CD4-positive, alpha-beta memory T cell (primary cell): ENCODE results near the gene RGL4. TPM values are rescaled to one million over a fixed set of nuclear protein-coding genes. Genes with fewer than 3 reads are reported as not detected.

Experiments
- CTCF ChIA-PET: fragments of 350-600 bp; sonication (Branson Sonifier 250); formaldehyde crosslinking; loops from one replicate; lab custom pipeline; 2021; ENCODE audit warnings: inconsistent platforms; ENCODE audit not compliant: partially characterized antibody; lab: Charles Lee
- POLR2A ChIA-PET: fragments of 350-600 bp; sonication (Branson Sonifier 250); formaldehyde crosslinking; loops from one replicate; lab custom pipeline; 2021; ENCODE audit not compliant: partially characterized antibody; lab: Charles Lee
- DNase-seq, 5 donors: peaks; one replicate each; pipeline versions ENCODE4 v3.0.0 to v3.0.0-alpha.2; 2020 to 2022; ENCODE audit warnings: mixed read lengths in 1 of 5
- H3K27ac ChIP-seq: one replicate; pipeline ENCODE4 v1.7.0; 2013; ENCODE audit warnings: low read depth, low read length
- H3K27me3 ChIP-seq: 2 replicates; pipeline ENCODE4 v1.7.0; 2013; ENCODE audit warnings: mild to moderate bottlenecking, low read length, moderate library complexity; ENCODE audit not compliant: insufficient read depth
- H3K36me3 ChIP-seq: 2 replicates; pipeline ENCODE4 v1.7.0; 2013; ENCODE audit warnings: mild to moderate bottlenecking, low read length, moderate library complexity; ENCODE audit not compliant: insufficient read depth
- H3K4me1 ChIP-seq: 2 replicates; pipeline ENCODE4 v1.7.0; 2013; ENCODE audit warnings: mild to moderate bottlenecking, low read length, moderate library complexity; ENCODE audit not compliant: insufficient read depth
- H3K4me3 ChIP-seq, 2 donors: one replicate each; pipeline ENCODE4 v1.7.0; 2013; ENCODE audit warnings: low read length in 2 of 2, mild to moderate bottlenecking in 1 of 2
- H3K9me3 ChIP-seq, 2 donors: one replicate each; pipeline ENCODE4 v1.7.0; 2013; ENCODE audit warnings: low read length in 2 of 2, control low read depth in 1 of 2; ENCODE audit not compliant: control insufficient read depth in 1 of 2
- H3K27ac Mint-ChIP-seq, 7 donors: one replicate each; pipeline ENCODE4 v1.8.0; 2020 to 2021; ENCODE audit warnings: mixed read lengths in 7 of 7, mild to moderate bottlenecking in 6 of 7, inconsistent platforms in 3 of 7, moderate library complexity in 3 of 7
- H3K27me3 Mint-ChIP-seq, 2 donors: one replicate each; pipeline ENCODE4 v1.8.0; 2020 to 2021; ENCODE audit warnings: mixed read lengths in 2 of 2
- H3K36me3 Mint-ChIP-seq, 2 donors: one replicate each; pipeline ENCODE4 v1.8.0; 2020 to 2021; ENCODE audit warnings: mixed read lengths in 2 of 2, inconsistent platforms in 1 of 2, mild to moderate bottlenecking in 1 of 2
- H3K4me1 Mint-ChIP-seq, 4 donors: one replicate each; pipeline ENCODE4 v1.8.0; 2020 to 2021; ENCODE audit warnings: mixed read lengths in 4 of 4, mild to moderate bottlenecking in 1 of 4
- H3K4me3 Mint-ChIP-seq, 8 donors: one replicate each; pipeline ENCODE4 v1.8.0; 2020 to 2021; ENCODE audit warnings: mixed read lengths in 8 of 8, mild to moderate bottlenecking in 7 of 8, moderate library complexity in 6 of 8, inconsistent platforms in 3 of 8
- H3K9me3 Mint-ChIP-seq, 8 donors: one replicate each; pipeline ENCODE4 v1.8.0; 2020 to 2021; ENCODE audit warnings: mixed read lengths in 8 of 8, mild to moderate bottlenecking in 5 of 8, inconsistent platforms in 3 of 8, moderate library complexity in 1 of 8
- intact Hi-C: fragments of 100-400 bp; cut with micrococcal nuclease; formaldehyde crosslinking; loops from one replicate; pipeline ENCODE4 v1.15.1; 2023
- polyA plus RNA-seq, 2 donors: library from polyadenylated mRNA; unstranded; fragments of 300-500 nt; fragmentation: Illumina TruSeq; gene quantifications; one replicate each; pipeline ENCODE4 v1.2.3, GENCODE V29; 2021
- total RNA-seq, 2 experiments: library from RNA; stranded (reverse); gene quantifications; one replicate each; pipeline ENCODE4 v1.2.3, GENCODE V29; 2021

The RGL4 gene
- total and polyA plus RNA-seq, 4 experiments from 2014 or later = 7.2 to 64.9 (median 34.1) TPM

- ChIA-PET POLR2A (no interaction called here), CTCF (no interaction called here)
- Mint-ChIP-seq H3K4me1 (peaks cover 4 to 20% (median 7%) of the 10 kb centered on the region in 4 donors), H3K27me3 (no peaks in the 10 kb centered on the region), H3K9me3 (no peaks in the 10 kb centered on the region), H3K4me3 (no peak overlapping the region), H3K36me3 (peaks cover 26 to 32% of the 10 kb centered on the region in 2 donors), H3K27ac (peak overlapping the region in 2 of 7 donors; percentile 32 to 82)
- DNase-seq = no peak
- H3K36me3 ChIP-seq = no peaks in the 10 kb centered on the region
- H3K4me1 ChIP-seq = peaks cover 4% of the 10 kb centered on the region
- no peak overlapping the region for H3K4me3 ChIP-seq
- no peak overlapping the region for H3K27ac ChIP-seq
- no peaks in the 10 kb centered on the region for H3K9me3 ChIP-seq
- intact Hi-C loops = no loop called here
- no peaks in the 10 kb centered on the region for H3K27me3 ChIP-seq
These were observed 9.6 kb upstream of the RGL4 start for GRCh38 chr22:23681026-23681809.

GRCh38 chr22:23682077-23682476 lies 8.7 kb upstream of the RGL4 start:
- Histone ChIP-seq H3K4me3 (no peak overlapping the region), H3K36me3 (no peaks in the 10 kb centered on the region)

GRCh38 chr22:23682827-23683355 lies 7.9 kb upstream of the RGL4 start:
- Histone ChIP-seq H3K36me3 (no peaks in the 10 kb centered on the region), H3K27ac (no peak overlapping the region), H3K27me3 (no peaks in the 10 kb centered on the region), H3K4me3 (no peak overlapping the region), H3K4me1 (no peaks in the 10 kb centered on the region), H3K9me3 (no peaks in the 10 kb centered on the region)
- peak overlapping the region in 3 of 7 donors; percentile 19 to 61 (median 25) for H3K27ac Mint-ChIP-seq
- POLR2A ChIA-PET = interaction anchor here (1.1 kb wide), 1 partner anchor 12 kb away, joined by 3 read pairs; no protein-coding TSS in a partner anchor
- peaks cover 0 to 8% (median 4%) of the 10 kb centered on the region in 4 donors for H3K4me1 Mint-ChIP-seq
- no peaks in the 10 kb centered on the region for H3K9me3 Mint-ChIP-seq
- no peak overlapping the region for H3K4me3 Mint-ChIP-seq
- intact Hi-C loops = no loop called here
- no peak for DNase-seq
- H3K27me3 Mint-ChIP-seq = no peaks in the 10 kb centered on the region
- peaks cover 26 to 32% of the 10 kb centered on the region in 2 donors for H3K36me3 Mint-ChIP-seq
- CTCF ChIA-PET = no interaction called here

More at GRCh38 chr22:23682077-23682476, 8.7 kb upstream of the RGL4 start:
- intact Hi-C loops = no loop called here
- Histone ChIP-seq H3K9me3 (no peaks in the 10 kb centered on the region), H3K27me3 (no peaks in the 10 kb centered on the region), H3K27ac (no peak overlapping the region), H3K4me1 (no peaks in the 10 kb centered on the region)
- H3K27ac Mint-ChIP-seq = peak overlapping the region in 2 of 7 donors; percentile 38 to 82
- H3K27me3 Mint-ChIP-seq = no peaks in the 10 kb centered on the region
- peaks cover 26 to 32% of the 10 kb centered on the region in 2 donors for H3K36me3 Mint-ChIP-seq
- H3K4me3 Mint-ChIP-seq = no peak overlapping the region
- H3K9me3 Mint-ChIP-seq = no peaks in the 10 kb centered on the region
- DNase-seq = no peak
- peaks cover 3 to 13% (median 8%) of the 10 kb centered on the region in 4 donors for H3K4me1 Mint-ChIP-seq
- ChIA-PET CTCF (no interaction called here), POLR2A (interaction anchor here (1.1 kb wide), 1 partner anchor 13 kb away, joined by 3 read pairs; no protein-coding TSS in a partner anchor)

DNA sequence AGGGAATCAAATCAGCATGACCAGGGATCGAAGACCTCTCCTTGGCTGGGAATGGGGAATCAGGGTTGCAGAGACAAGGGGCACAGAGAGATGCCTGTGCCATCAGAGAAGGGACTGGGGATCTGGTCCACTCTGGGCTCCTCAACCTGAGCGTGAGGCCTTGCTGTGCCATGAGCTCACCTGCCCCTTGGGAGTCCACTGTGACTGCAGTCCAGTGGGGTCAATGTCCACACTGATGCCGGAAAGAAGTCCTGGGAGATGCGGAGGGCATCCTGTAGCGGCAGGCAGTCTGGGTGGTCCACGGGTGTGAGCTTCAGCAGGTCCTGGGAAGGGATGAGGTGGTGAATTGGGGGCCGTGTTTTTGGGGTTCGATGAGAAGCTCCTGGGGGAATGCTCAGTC lies 7.3 kb upstream of the RGL4 start:
- CTCF ChIA-PET = interaction anchor here (1.0 kb wide), 1 partner anchor 10 kb away, joined by 3 read pairs; no protein-coding TSS in a partner anchor

GRCh38 chr22:23684026-23684425 lies 6.8 kb upstream of the RGL4 start:
- Mint-ChIP-seq H3K4me3 (no peak overlapping the region), H3K36me3 (peaks cover 24 to 31% of the 10 kb centered on the region in 2 donors), H3K27ac (peak overlapping the region in 1 of 7 donors; percentile 69), H3K4me1 (peaks cover 0 to 4% (median 3%) of the 10 kb centered on the region in 4 donors), H3K9me3 (no peaks in the 10 kb centered on the region), H3K27me3 (no peaks in the 10 kb centered on the region)
- no peaks in the 10 kb centered on the region for H3K9me3 ChIP-seq
- H3K27me3 ChIP-seq = no peaks in the 10 kb centered on the region
- intact Hi-C loops = no loop called here
- DNase-seq = no peak
- no peaks in the 10 kb centered on the region for H3K36me3 ChIP-seq
- no peak overlapping the region for H3K4me3 ChIP-seq
- CTCF ChIA-PET = interaction anchor here (1.0 kb wide), 1 partner anchor 9 kb away, joined by 3 read pairs; no protein-coding TSS in a partner anchor
- POLR2A ChIA-PET = no interaction called here
- no peak overlapping the region for H3K27ac ChIP-seq
- H3K4me1 ChIP-seq = no peaks in the 10 kb centered on the region

More for the DNA sequence above, 7.3 kb upstream of the RGL4 start:
- Histone ChIP-seq H3K9me3 (no peaks in the 10 kb centered on the region), H3K4me1 (no peaks in the 10 kb centered on the region), H3K27me3 (no peaks in the 10 kb centered on the region), H3K27ac (no peak overlapping the region), H3K36me3 (no peaks in the 10 kb centered on the region), H3K4me3 (no peak overlapping the region)
- H3K27ac Mint-ChIP-seq = no peak overlapping the region
- peaks cover 0 to 4% (median 3%) of the 10 kb centered on the region in 4 donors for H3K4me1 Mint-ChIP-seq
- POLR2A ChIA-PET = no interaction called here
- no peak overlapping the region for H3K4me3 Mint-ChIP-seq
- intact Hi-C loops = no loop called here
- H3K27me3 Mint-ChIP-seq = no peaks in the 10 kb centered on the region
- no peak for DNase-seq
- H3K36me3 Mint-ChIP-seq = peaks cover 26 to 32% of the 10 kb centered on the region in 2 donors
- H3K9me3 Mint-ChIP-seq = no peaks in the 10 kb centered on the region

DNA sequence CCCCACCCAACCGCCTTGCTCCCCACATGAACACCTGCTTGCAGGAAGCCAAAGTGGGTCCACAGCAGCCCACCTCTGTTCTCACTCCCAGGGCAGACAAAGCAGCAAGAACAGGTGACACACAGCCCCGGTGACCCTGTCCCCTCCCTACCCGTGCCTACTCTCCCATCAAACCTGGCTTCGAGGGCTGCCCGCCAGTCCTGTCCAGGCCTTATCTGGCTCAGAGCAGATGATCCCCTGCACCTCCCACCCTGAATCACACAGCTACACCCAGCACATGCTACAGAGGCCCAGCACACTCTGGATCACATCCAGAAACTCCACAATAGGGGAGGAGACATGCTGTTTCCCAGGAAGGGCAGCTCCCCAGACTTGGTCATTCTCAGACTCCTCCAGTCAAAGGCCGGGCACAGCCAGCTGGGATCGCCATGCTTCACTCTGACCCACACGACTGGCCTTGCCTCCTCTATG lies 6.2 kb upstream of the RGL4 start:
- no peak overlapping the region for H3K4me3 ChIP-seq
- Mint-ChIP-seq H3K9me3 (no peaks in the 10 kb centered on the region), H3K4me1 (peaks cover 0 to 4% (median 3%) of the 10 kb centered on the region in 4 donors), H3K4me3 (no peak overlapping the region), H3K27ac (peak overlapping the region in 1 of 7 donors; percentile 69), H3K27me3 (no peaks in the 10 kb centered on the region), H3K36me3 (peaks cover 20 to 25% of the 10 kb centered on the region in 2 donors)
- ChIA-PET CTCF (no interaction called here), POLR2A (no interaction called here)
- H3K27ac ChIP-seq = no peak overlapping the region
- H3K9me3 ChIP-seq = no peaks in the 10 kb centered on the region
- no peaks in the 10 kb centered on the region for H3K27me3 ChIP-seq
- no peak for DNase-seq
- intact Hi-C loops = no loop called here
- no peaks in the 10 kb centered on the region for H3K4me1 ChIP-seq
- peaks cover 4% of the 10 kb centered on the region for H3K36me3 ChIP-seq

DNA sequence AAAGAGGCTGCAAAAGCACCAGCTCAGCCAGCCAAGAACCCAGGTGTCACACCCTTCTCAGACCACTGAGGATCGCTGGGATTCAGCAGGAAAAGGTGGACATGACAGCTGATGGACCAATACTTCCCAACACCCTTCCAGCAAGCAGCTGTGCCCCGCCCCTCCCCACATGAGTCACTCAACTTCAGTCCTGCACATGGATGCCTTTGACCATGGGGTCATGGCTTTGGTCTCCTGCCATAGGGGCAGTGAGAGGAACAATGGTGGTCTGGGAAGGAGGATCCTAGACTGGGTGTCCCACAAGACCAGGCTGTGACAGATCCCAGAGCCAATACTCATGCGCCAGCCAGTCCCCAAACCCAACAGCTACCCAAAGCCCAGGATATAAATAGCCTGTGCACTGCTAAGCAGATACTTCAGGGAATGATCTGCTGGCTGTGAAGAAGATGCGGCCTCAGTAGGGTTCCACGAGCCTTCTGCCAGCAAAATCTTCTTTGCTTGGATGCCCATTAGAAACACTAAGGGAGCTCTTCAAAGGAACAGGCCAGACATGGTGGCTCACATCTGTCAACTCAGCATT lies 5.5 kb upstream of the RGL4 start:
- H3K4me3 ChIP-seq = no peak overlapping the region
- intact Hi-C loops = no loop called here
- Mint-ChIP-seq H3K4me1 (peaks cover 0 to 4% (median 3%) of the 10 kb centered on the region in 4 donors), H3K36me3 (peaks cover 21 to 23% of the 10 kb centered on the region in 2 donors), H3K27me3 (no peaks in the 10 kb centered on the region), H3K27ac (peak overlapping the region in 1 of 7 donors; percentile 8), H3K4me3 (no peak overlapping the region), H3K9me3 (no peaks in the 10 kb centered on the region)
- no peaks in the 10 kb centered on the region for H3K27me3 ChIP-seq
- H3K4me1 ChIP-seq = no peaks in the 10 kb centered on the region
- POLR2A ChIA-PET = no interaction called here
- H3K36me3 ChIP-seq = peaks cover 8% of the 10 kb centered on the region
- DNase-seq = no peak
- H3K9me3 ChIP-seq = no peaks in the 10 kb centered on the region
- H3K27ac ChIP-seq = no peak overlapping the region
- CTCF ChIA-PET = no interaction called here
